HepG2 (cell line): ENCODE results near the gene ZNF524.
"Not testable (repeated sequence)": the region's sequence is repeated elsewhere in the genome, so short reads cannot be mapped to it uniquely, and the experiment has no call there.

ENCODE experiments used
- ARHGAP35 ChIP-seq: sonication (generic); formaldehyde crosslinking; IDR thresholded peaks from 2 replicates; pipeline ENCODE4 v1.9.0; 2022; ENCODE audit warnings: mild to moderate bottlenecking, inconsistent platforms, moderate library complexity, missing genetic modification reagents, borderline replicate concordance
- HOXA7 ChIP-seq: sonication (generic); formaldehyde crosslinking; IDR thresholded peaks from 2 replicates; pipeline ENCODE4 v1.8.1; 2022; ENCODE audit warnings: mild to moderate bottlenecking, missing genetic modification reagents, moderate library complexity
- JUNB ChIP-seq: sonication (generic); formaldehyde crosslinking; IDR thresholded peaks from 2 replicates; pipeline ENCODE4 v1.8.0; 2022; ENCODE audit warnings: missing genetic modification reagents, mild to moderate bottlenecking, borderline replicate concordance
- NR2F1 ChIP-seq, 2 experiments: fragments of 450-650 bp in 1 of 2; formaldehyde crosslinking in 1 of 2; IDR thresholded peaks; 2 replicates each; pipeline versions ENCODE4 v1.5.0 to v1.6.1; 2016 to 2020; ENCODE audit warnings: mild to moderate bottlenecking in 1 of 2, missing compliant biosample characterization in 1 of 2, missing genetic modification reagents in 1 of 2, moderate library complexity in 1 of 2
- REPIN1 ChIP-seq: sonication (generic); formaldehyde crosslinking; IDR thresholded peaks from 2 replicates; pipeline ENCODE4 v1.8.0; 2022; ENCODE audit warnings: missing genetic modification reagents, low read depth, mild to moderate bottlenecking, borderline replicate concordance
- SP1 ChIP-seq, 2 experiments: fragments of 450-650 bp in 1 of 2; sonication (generic) in 1 of 2; formaldehyde crosslinking in 1 of 2; IDR thresholded peaks; 2 replicates each; pipeline versions ENCODE4 v1.4.0 to v1.6.1; 2016 to 2020; ENCODE audit warnings: missing genetic modification reagents in 1 of 2
- TAF1 ChIP-seq: sonication (generic); formaldehyde crosslinking; IDR thresholded peaks from 2 replicates; pipeline ENCODE4 v1.4.0; 2020; ENCODE audit warnings: missing genetic modification reagents
- TCF7 ChIP-seq: sonication (generic); IDR thresholded peaks from 2 replicates; pipeline ENCODE4 v1.6.1; 2016; ENCODE audit warnings: antibody characterized with exemption, low read depth
- USF2 ChIP-seq, 2 experiments: sonication (generic) in 1 of 2; formaldehyde crosslinking in 1 of 2; IDR thresholded peaks; 2 replicates each; pipeline versions ENCODE4 v1.5.1 to v1.6.1; 2011 to 2020; ENCODE audit warnings: borderline replicate concordance in 1 of 2, low read depth in 1 of 2, low read length in 1 of 2, mild to moderate bottlenecking in 1 of 2, missing genetic modification reagents in 1 of 2, moderate library complexity in 1 of 2
- ZFX ChIP-seq: sonication (generic); formaldehyde crosslinking; IDR thresholded peaks from 2 replicates; pipeline ENCODE4 v1.4.0; 2020; ENCODE audit warnings: mild to moderate bottlenecking, low read depth, missing genetic modification reagents, moderate library complexity
- ZNF558 ChIP-seq: sonication (generic); formaldehyde crosslinking; IDR thresholded peaks from 2 replicates; pipeline ENCODE4 v1.9.0; 2022; ENCODE audit warnings: mild to moderate bottlenecking, missing genetic modification reagents, borderline replicate concordance
- ZNF768 ChIP-seq: sonication (generic); formaldehyde crosslinking; IDR thresholded peaks from 2 replicates; pipeline ENCODE4 v1.4.0; 2020; ENCODE audit warnings: missing genetic modification reagents

- TF ChIP-seq ARHGAP35 (CRISPR knock-in tag); NR2F1 (CRISPR knock-in tag; IDR thresholded peaks at IDR 0.05); TCF7; ZNF558 (CRISPR knock-in tag); SP1 (IDR thresholded peaks at IDR 0.05); SP1 (CRISPR knock-in tag; IDR thresholded peaks at IDR 0.05); REPIN1 (CRISPR knock-in tag); HOXA7 (CRISPR knock-in tag); ZNF768 (CRISPR knock-in tag); USF2 (IDR thresholded peaks at IDR 0.05; ENCODE audit: low read depth, low read length); USF2 (CRISPR knock-in tag; IDR thresholded peaks at IDR 0.05; ENCODE audit: borderline replicate concordance); JUNB; ZFX (CRISPR knock-in tag); TAF1: not testable (repeated sequence)
Observed at GRCh38 chr19:55582284-55582683, 17.8 kb upstream of the ZNF524 start.
